NB4 (cell line): ENCODE results near the gene NSF.
"Not testable (repeated sequence)": the region's sequence is repeated elsewhere in the genome, so short reads cannot be mapped to it uniquely, and the experiment has no call there.

ENCODE experiments used
- CTCF ChIP-seq: IDR thresholded peaks from one replicate; pipeline ENCODE4 v1.5.1; 2012; ENCODE audit warnings: low read depth, low read length
- POLR2A ChIP-seq: IDR thresholded peaks from 2 replicates; pipeline ENCODE4 v1.6.1; 2011; ENCODE audit warnings: mild to moderate bottlenecking; ENCODE audit not compliant: insufficient read length; ENCODE audit errors: extremely low read depth
- TF ChIP-seq, protein P1 (sequence below): IDR thresholded peaks from 2 replicates; pipeline ENCODE4 v1.6.1; 2011; ENCODE audit warnings: low read depth, low read length

- not testable (repeated sequence) for TF ChIP-seq CTCF, POLR2A
- TF ChIP-seq, protein P1, sequence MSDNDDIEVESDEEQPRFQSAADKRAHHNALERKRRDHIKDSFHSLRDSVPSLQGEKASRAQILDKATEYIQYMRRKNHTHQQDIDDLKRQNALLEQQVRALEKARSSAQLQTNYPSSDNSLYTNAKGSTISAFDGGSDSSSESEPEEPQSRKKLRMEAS, result not testable (repeated sequence)
Measured at GRCh38 chr17:46628753-46629436, 38.4 kb downstream of the NSF start.
